Suppressor macrophage (primary cell): ENCODE data around the gene PGC.

ENCODE experiments used
- DNase-seq, 4 experiments: peaks; one replicate each; pipeline ENCODE4 v3.0.0-alpha.2; 2020 to 2022

Gene PGC

GRCh38 chr6:41694815-41695526, 52.2 kb downstream of the PGC start:
- peak; percentile 38 to 68 (median 64) for DNase-seq

GRCh38 chr6:41693281-41694240, 53.6 kb downstream of the PGC start:
- DNase-seq, result peak in 1 of 4 experiments; percentile 7

DNA sequence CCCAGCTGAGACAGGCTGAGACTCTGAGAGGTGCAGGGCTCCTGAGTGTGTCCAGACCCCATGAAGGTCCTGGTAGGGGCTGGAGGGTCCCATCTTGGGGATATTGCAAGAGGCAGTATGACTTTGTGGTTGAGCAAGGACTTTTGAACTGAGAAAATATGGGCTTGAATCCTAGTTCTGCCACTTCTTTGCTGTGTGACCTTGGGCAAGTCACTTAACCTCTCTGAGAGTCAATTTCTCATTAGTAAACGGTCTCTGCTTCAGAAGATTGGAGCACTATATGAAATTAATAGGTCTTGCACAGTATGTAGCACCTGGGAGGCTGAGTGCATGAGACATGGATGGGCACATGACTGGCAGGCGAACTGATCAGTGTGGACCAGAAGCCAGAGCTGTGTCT, 54.5 kb downstream of the PGC start:
- DNase-seq, result peak in 1 of 4 experiments; percentile 1

DNA sequence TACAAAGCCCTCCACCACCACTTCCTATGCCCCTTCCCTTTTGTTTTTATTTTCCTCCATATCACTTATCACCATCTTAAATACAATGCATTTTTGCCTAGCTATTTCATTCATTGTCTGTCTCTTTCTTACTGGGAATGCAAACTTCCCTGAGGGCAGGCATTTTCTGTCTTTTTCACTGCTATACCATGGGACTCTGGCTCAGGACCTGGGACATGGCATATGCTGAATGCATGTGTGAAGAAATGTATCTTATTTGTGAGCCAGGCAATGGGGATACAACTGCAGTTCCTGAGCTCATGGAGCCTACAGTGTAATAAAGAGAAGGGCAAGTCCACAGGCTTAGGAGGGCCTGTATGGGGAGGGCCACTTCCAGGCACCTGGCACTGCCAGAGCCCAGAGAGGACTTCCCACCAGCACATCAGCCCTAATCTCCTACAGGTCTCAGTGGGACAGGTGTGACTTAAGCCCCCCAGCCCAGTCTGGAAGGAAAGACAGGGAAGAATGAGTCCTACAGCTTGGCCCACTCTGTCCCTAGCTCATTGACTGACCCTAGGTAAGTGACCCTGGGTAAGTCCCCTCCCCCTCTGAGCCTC, 55.0 kb downstream of the PGC start:
- peak in 1 of 4 experiments; percentile 1 for DNase-seq

- DNase-seq, result peak in 1 of 4 experiments; percentile 2
These were observed 55.6 kb downstream of the PGC start for GRCh38 chr6:41691426-41692079.

GRCh38 chr6:41690541-41691330, 56.5 kb downstream of the PGC start:
- DNase-seq, result no peak

- no peak for DNase-seq
These were observed 57.8 kb downstream of the PGC start for GRCh38 chr6:41689171-41690008.

DNA sequence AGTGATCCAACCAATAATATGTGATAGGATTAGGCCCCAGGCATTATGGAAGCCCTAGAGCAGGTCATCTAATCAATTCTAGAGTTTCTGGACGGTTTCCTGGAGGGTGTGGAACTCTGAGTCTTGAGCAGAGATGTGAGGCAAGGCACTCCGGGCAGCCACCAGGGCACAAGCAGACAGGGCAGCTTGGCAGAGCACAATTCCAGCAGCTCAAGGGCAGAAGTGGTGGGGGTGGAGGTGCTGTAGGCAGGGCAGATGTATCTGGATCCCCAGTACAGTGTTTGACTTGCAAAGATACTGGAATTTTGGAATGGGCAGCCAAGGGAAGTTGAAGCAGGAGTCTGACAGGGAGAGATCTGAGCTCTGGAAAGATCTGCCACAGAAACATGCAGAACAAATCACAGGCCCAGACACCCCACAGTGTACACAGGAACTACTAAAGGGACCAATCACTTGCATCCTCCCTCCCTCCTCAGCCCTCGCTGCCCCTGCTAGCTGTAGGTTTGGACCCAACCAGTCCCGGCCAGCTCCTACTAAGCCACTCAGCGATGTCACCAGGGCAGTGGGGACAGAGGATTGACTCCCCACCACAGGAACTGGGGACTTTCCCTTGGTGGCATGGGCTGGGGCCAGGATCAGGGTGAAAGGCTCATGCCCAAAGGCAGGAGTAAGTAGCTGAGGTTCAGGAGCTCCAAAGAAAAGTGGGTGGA, 58.8 kb downstream of the PGC start:
- no peak for DNase-seq

GRCh38 chr6:41687501-41688175, 59.6 kb downstream of the PGC start:
- DNase-seq, result no peak
